Naive thymus-derived CD4-positive, alpha-beta T cell (primary cell): Measurements from ENCODE around the gene UBA5. TPM values are rescaled to one million over a fixed set of nuclear protein-coding genes. Genes with fewer than 3 reads are reported as not detected.

ENCODE experiments used
- ATAC-seq: fragments of 150-1000 bp; cut with Tn5 transposase; 2 replicates; pipeline ENCODE4 v1.10.0; 2021; ENCODE audit warnings: mild to moderate bottlenecking, moderate library complexity
- CTCF ChIA-PET: fragments of 350-600 bp; sonication (Branson Sonifier 250); formaldehyde crosslinking; loops from one replicate; lab custom pipeline; 2021; ENCODE audit warnings: antibody characterized with exemption; lab: Charles Lee
- POLR2A ChIA-PET: fragments of 350-600 bp; sonication (Branson Sonifier 250); formaldehyde crosslinking; loops from one replicate; lab custom pipeline; 2021; ENCODE audit warnings: antibody characterized with exemption, inconsistent platforms; lab: Charles Lee
- DNase-seq, 9 donors: peaks; one replicate each; pipeline versions ENCODE4 v3.0.0 to v3.0.0-alpha.2; 2020 to 2022; ENCODE audit warnings: mixed read lengths in 1 of 9
- H3K27ac ChIP-seq: one replicate; pipeline ENCODE4 v1.7.0; 2013; ENCODE audit warnings: mild to moderate bottlenecking, low read depth, low read length, moderate library complexity
- H3K27me3 ChIP-seq, 2 donors: one replicate each; pipeline ENCODE4 v1.7.0; 2013; ENCODE audit warnings: low read length in 2 of 2, mild to moderate bottlenecking in 2 of 2, moderate library complexity in 2 of 2; ENCODE audit not compliant: control insufficient read depth in 2 of 2, insufficient read depth in 2 of 2
- H3K36me3 ChIP-seq, 3 experiments: 1 replicate in 2 of 3; 2 replicates in 1 of 3; pipeline ENCODE4 v1.7.0; 2013; ENCODE audit warnings: low read length in 3 of 3, mild to moderate bottlenecking in 3 of 3, moderate library complexity in 1 of 3; ENCODE audit not compliant: insufficient read depth in 3 of 3, control insufficient read depth in 2 of 3
- H3K4me1 ChIP-seq, 2 donors: one replicate each; pipeline ENCODE4 v1.7.0; 2013; ENCODE audit warnings: low read length in 2 of 2, mild to moderate bottlenecking in 2 of 2, moderate library complexity in 1 of 2; ENCODE audit not compliant: control insufficient read depth in 2 of 2, insufficient read depth in 2 of 2
- H3K4me3 ChIP-seq: 2 replicates; pipeline ENCODE4 v1.7.0; 2013; ENCODE audit warnings: mild to moderate bottlenecking, low read length
- H3K9me3 ChIP-seq, 3 experiments: 1 replicate in 2 of 3; 2 replicates in 1 of 3; pipeline ENCODE4 v1.7.0; 2013; ENCODE audit warnings: low read length in 3 of 3; ENCODE audit not compliant: control insufficient read depth in 2 of 3
- H3K27ac Mint-ChIP-seq, 9 donors: one replicate each; pipeline ENCODE4 v1.8.0; 2020 to 2022; ENCODE audit warnings: mixed read lengths in 9 of 9, mild to moderate bottlenecking in 8 of 9, moderate library complexity in 5 of 9, inconsistent platforms in 2 of 9
- H3K27me3 Mint-ChIP-seq, 5 donors: one replicate each; pipeline ENCODE4 v1.8.0; 2021 to 2022; ENCODE audit warnings: mixed read lengths in 5 of 5, mild to moderate bottlenecking in 1 of 5
- H3K36me3 Mint-ChIP-seq, 5 donors: one replicate each; pipeline ENCODE4 v1.8.0; 2020 to 2022; ENCODE audit warnings: mixed read lengths in 5 of 5, mild to moderate bottlenecking in 3 of 5, inconsistent platforms in 1 of 5
- H3K4me1 Mint-ChIP-seq, 7 donors: one replicate each; pipeline ENCODE4 v1.8.0; 2020 to 2022; ENCODE audit warnings: mixed read lengths in 7 of 7, mild to moderate bottlenecking in 3 of 7, inconsistent platforms in 1 of 7
- H3K4me3 Mint-ChIP-seq, 10 donors: one replicate each; pipeline ENCODE4 v1.8.0; 2020 to 2022; ENCODE audit warnings: mild to moderate bottlenecking in 10 of 10, mixed read lengths in 10 of 10, moderate library complexity in 6 of 10, inconsistent platforms in 2 of 10
- H3K9me3 Mint-ChIP-seq, 11 donors: one replicate each; pipeline ENCODE4 v1.8.0; 2020 to 2022; ENCODE audit warnings: mixed read lengths in 11 of 11, mild to moderate bottlenecking in 4 of 11, inconsistent platforms in 1 of 11, moderate library complexity in 1 of 11
- intact Hi-C, 2 donors: fragments of 100-400 bp; cut with micrococcal nuclease; formaldehyde crosslinking; loops; one replicate each; pipeline ENCODE4 v1.15.1; 2023
- polyA plus RNA-seq, 2 donors: library from polyadenylated mRNA; unstranded; fragments of 300-500 nt; fragmentation: Illumina TruSeq; gene quantifications; one replicate each; pipeline ENCODE4 v1.2.3, GENCODE V29; 2021
- total RNA-seq, 6 experiments: library from RNA in 5 of 6; stranded (reverse) in 5 of 6; gene quantifications; 1 replicate in 5 of 6; 2 replicates in 1 of 6; pipeline ENCODE4 v1.2.3 and lab custom pipeline; 2021 to 2026

The UBA5 gene
- total and polyA plus RNA-seq, 7 experiments from 2014 or later, result 26.8 to 43.1 (median 36.6) TPM

GRCh38 chr3:132722165-132723023 is 62.3 kb downstream of the UBA5 start, which contains the start of gene NPHP3:
Gene NPHP3 (minus strand): TSS chr3:132722409. CDS start chr3:132722355, 54 bp downstream.
- DNase-seq (peak; percentile 75 to 95 (median 87)), ATAC-seq (peak; percentile 87)
- Mint-ChIP-seq H3K9me3 (no peaks in the 10 kb centered on the region), H3K4me3 (peak within 1 kb of the TSS; percentile 86 to 95 (median 92)), H3K27me3 (peaks cover 0 to 6% (median 0%) of the 10 kb centered on the region in 5 donors), H3K27ac (peak within 1 kb of the TSS; percentile 84 to 95 (median 89)), H3K36me3 (peaks cover 0 to 16% (median 5%) of the 10 kb centered on the region in 5 donors), H3K4me1 (peaks cover 17 to 49% (median 43%) of the 10 kb centered on the region in 7 donors)
- ChIA-PET POLR2A (interaction anchor here (0.7 to 1.6 kb wide), 3 partner anchors 702 to 852 kb away, joined by 3 to 8 read pairs (median 5); partner anchors contain the start of gene CDV3), CTCF (no interaction called here)
- Histone ChIP-seq H3K27ac (peak within 1 kb of the TSS; percentile 85), H3K4me3 (peak within 1 kb of the TSS; percentile 88), H3K4me1 (peaks cover 16 to 26% of the 10 kb centered on the region in 2 donors), H3K27me3 (no peaks in the 10 kb centered on the region), H3K36me3 (peaks cover 0 to 7% (median 0%) of the 10 kb centered on the region in 3 experiments), H3K9me3 (no peaks in the 10 kb centered on the region)
- intact Hi-C loops, result loop anchor here (1.0 to 10.0 kb wide), 14 partner anchors 62 to 1975 kb away; partner anchors contain the start of genes CDV3 (in 2 of the 2), DNAJC13 (in 2 of the 2), PIK3R4 (in 2 of the 2) and SRPRB (in 2 of the 2)

GRCh38 chr3:132723024-132723950 is 63.2 kb downstream of the UBA5 start:
- peak overlapping the region; percentile 80 for H3K4me3 ChIP-seq
- H3K4me3 Mint-ChIP-seq, result peak overlapping the region; percentile 86 to 94 (median 88)
- ChIA-PET CTCF (interaction anchor here (1.0 to 3.9 kb wide), 2 partner anchors 699 to 810 kb away, joined by 3 to 42 read pairs; no protein-coding TSS in a partner anchor), POLR2A (interaction anchor here (1.6 kb wide), 1 partner anchor 851 kb away, joined by 8 read pairs; the partner anchor contains the start of gene CDV3)
- H3K9me3 Mint-ChIP-seq, result no peaks in the 10 kb centered on the region
- DNase-seq, result no peak
- no peaks in the 10 kb centered on the region for H3K9me3 ChIP-seq
- H3K4me1 Mint-ChIP-seq, result peaks cover 17 to 47% (median 41%) of the 10 kb centered on the region in 7 donors
- no peaks in the 10 kb centered on the region for H3K27me3 ChIP-seq
- intact Hi-C loops, result loop anchor here (2.0 to 10.0 kb wide), 6 partner anchors 719 to 1976 kb away; partner anchors contain the start of genes PIK3R4 (in 2 of the 2), MRPL3 (in 1 of the 2), NUDT16 (in 1 of the 2) and RYK (in 1 of the 2)
- H3K36me3 ChIP-seq, result peaks cover 0 to 7% (median 0%) of the 10 kb centered on the region in 3 experiments
- ATAC-seq, result no peak
- peaks cover 0 to 14% (median 5%) of the 10 kb centered on the region in 5 donors for H3K36me3 Mint-ChIP-seq
- H3K4me1 ChIP-seq, result peaks cover 16 to 26% of the 10 kb centered on the region in 2 donors
- H3K27me3 Mint-ChIP-seq, result peaks cover 0 to 11% (median 0%) of the 10 kb centered on the region in 5 donors
- peak overlapping the region; percentile 61 for H3K27ac ChIP-seq
- H3K27ac Mint-ChIP-seq, result peak overlapping the region; percentile 61 to 91 (median 80)

GRCh38 chr3:132726341-132726823 is 66.3 kb downstream of the UBA5 start:
- Mint-ChIP-seq H3K4me3 (no peak overlapping the region), H3K4me1 (peaks cover under 1 to 16% (median 13%) of the 10 kb centered on the region in 7 donors), H3K36me3 (no peaks in the 10 kb centered on the region), H3K9me3 (no peaks in the 10 kb centered on the region), H3K27ac (no peak overlapping the region), H3K27me3 (peaks cover 7 to 29% (median 15%) of the 10 kb centered on the region in 5 donors)
- no peaks in the 10 kb centered on the region for H3K36me3 ChIP-seq
- CTCF ChIA-PET, result interaction anchor here (0.6 to 3.9 kb wide), 6 partner anchors 11 to 1202 kb away, joined by 3 to 42 read pairs (median 4); no protein-coding TSS in a partner anchor
- POLR2A ChIA-PET, result interaction anchor here (0.5 to 1.3 kb wide), 3 partner anchors 306 to 852 kb away, joined by 3 read pairs; no protein-coding TSS in a partner anchor
- ATAC-seq (no peak), DNase-seq (peak in 7 of 9 donors; percentile 26 to 68 (median 60))
- no peaks in the 10 kb centered on the region for H3K27me3 ChIP-seq
- no peak overlapping the region for H3K4me3 ChIP-seq
- no peak overlapping the region for H3K27ac ChIP-seq
- H3K9me3 ChIP-seq, result no peaks in the 10 kb centered on the region
- peaks cover 2 to 5% of the 10 kb centered on the region in 2 donors for H3K4me1 ChIP-seq
- intact Hi-C loops, result loop anchor here (1.0 to 10.0 kb wide), 7 partner anchors 650 to 1748 kb away; partner anchors contain the start of gene MRPL3 (in 1 of the 2)

Other genes starting within 250 kb of the UBA5 start
- gene DNAJC13, start 242.8 kb upstream of the UBA5 start, total RNA-seq, result 10 to 100 TPM; 23.6 to 41.5 (median 37.5) TPM
- gene DNAJC13, start 242.8 kb upstream of the UBA5 start, polyA plus RNA-seq, result 10 to 100 TPM; 10.3 to 10.8 TPM
- gene ACKR4, start 63.1 kb upstream of the UBA5 start, total RNA-seq, result under 1 TPM in 3 of 5 experiments, not detected in 2; 0.16 to 0.51 (median 0.19) TPM
- gene ACKR4, start 63.1 kb upstream of the UBA5 start, polyA plus RNA-seq, result not detected
- 10 to 100 TPM; 15.0 to 33.7 (median 27.5) TPM for gene ACAD11, start 520 bp upstream of the UBA5 start, total RNA-seq
- gene ACAD11, start 520 bp upstream of the UBA5 start, polyA plus RNA-seq, result 10 to 100 TPM in 1 of 2 donors, 1 to 10 TPM in 1; 6.0 to 11.7 TPM
- gene NPHP3, start 62.1 kb downstream of the UBA5 start, total RNA-seq, result 10 to 100 TPM; 21.8 to 78.9 (median 26.1) TPM
- gene NPHP3, start 62.1 kb downstream of the UBA5 start, polyA plus RNA-seq, result 1 to 10 TPM; 5.0 to 5.2 TPM